ENCODE results near the gene SORCS2. TPM values are rescaled to one million over a fixed set of nuclear protein-coding genes. Genes with fewer than 3 reads are reported as not detected.

SORCS2 gene
- total RNA-seq, 4 donors from 2014 or later = 0.53 to 9.9 (median 0.90) TPM

DNA sequence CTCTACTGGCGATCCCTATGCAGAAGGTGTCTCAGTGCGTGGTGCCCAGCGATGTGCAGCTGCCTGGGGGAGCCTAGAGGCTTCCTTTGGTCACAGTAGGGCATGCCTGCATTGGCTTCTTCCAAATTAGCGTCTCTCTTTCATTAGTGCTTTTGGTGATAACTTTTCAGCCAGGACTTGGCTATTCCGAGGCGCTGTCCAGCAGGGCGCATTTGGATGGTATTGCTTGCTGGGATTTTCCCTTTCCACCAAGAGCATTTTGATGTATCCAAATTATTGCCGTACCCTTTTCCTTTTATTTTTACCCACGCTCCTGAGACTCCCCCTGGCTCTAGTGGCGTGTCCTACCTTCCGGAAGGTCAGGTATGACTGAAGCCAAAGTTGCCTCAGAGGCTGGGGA is 101.4 kb downstream of the SORCS2 start:
- TF ChIP-seq POLR2A (IDR thresholded peaks at IDR 0.05) = no peak
- TF ChIP-seq, protein P1, sequence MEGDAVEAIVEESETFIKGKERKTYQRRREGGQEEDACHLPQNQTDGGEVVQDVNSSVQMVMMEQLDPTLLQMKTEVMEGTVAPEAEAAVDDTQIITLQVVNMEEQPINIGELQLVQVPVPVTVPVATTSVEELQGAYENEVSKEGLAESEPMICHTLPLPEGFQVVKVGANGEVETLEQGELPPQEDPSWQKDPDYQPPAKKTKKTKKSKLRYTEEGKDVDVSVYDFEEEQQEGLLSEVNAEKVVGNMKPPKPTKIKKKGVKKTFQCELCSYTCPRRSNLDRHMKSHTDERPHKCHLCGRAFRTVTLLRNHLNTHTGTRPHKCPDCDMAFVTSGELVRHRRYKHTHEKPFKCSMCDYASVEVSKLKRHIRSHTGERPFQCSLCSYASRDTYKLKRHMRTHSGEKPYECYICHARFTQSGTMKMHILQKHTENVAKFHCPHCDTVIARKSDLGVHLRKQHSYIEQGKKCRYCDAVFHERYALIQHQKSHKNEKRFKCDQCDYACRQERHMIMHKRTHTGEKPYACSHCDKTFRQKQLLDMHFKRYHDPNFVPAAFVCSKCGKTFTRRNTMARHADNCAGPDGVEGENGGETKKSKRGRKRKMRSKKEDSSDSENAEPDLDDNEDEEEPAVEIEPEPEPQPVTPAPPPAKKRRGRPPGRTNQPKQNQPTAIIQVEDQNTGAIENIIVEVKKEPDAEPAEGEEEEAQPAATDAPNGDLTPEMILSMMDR (IDR thresholded peaks at IDR 0.05) = no peak
- Histone ChIP-seq H3K27me3 (no peaks in the 10 kb centered on the region), H3K4me3 (no peak overlapping the region), H3K36me3 (no peaks in the 10 kb centered on the region), H3K27ac (no peak overlapping the region), H3K4me1 (peaks cover 0 to 10% (median 0%) of the 10 kb centered on the region in 4 donors), H3K9me3 (peaks cover 0 to 6% (median 0%) of the 10 kb centered on the region in 4 donors)
- DNase-seq = no peak

DNA sequence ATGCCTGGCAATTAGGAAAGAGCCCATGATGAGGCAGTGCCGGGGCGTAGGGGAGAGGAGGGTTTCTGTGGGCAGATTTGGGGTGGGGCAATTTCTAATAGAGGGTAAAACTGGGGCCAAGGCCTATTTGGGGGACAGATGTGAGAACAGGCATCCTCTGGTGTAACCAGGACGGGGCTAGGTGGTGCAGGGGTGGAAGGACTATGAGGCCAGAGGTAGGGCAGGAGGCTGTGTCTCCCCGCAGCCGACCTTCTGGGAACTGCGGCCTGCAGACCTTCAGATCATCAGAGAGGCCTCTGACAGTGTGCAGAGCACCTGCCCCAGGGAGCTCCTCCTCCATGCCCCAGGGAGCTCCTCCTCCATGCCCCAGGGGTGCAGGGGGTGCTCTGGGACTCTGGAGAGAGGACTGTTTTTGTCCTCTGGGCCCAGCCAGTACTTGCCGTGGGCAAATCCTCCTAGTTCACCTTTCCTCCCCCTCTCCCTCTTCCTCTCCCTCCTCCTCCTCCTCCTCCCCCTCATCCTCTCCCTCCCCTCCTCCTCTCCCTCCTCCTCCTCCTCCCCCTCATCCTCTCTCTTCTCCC is 101.9 kb downstream of the SORCS2 start:
- H3K4me1 ChIP-seq = peaks cover 0 to 10% (median 0%) of the 10 kb centered on the region in 4 donors
- TF ChIP-seq POLR2A (IDR thresholded peaks at IDR 0.05) = no peak
- TF ChIP-seq, protein P1 (IDR thresholded peaks at IDR 0.05) = no peak
- H3K27ac ChIP-seq = no peak overlapping the region
- H3K36me3 ChIP-seq = no peaks in the 10 kb centered on the region
- no peaks in the 10 kb centered on the region for H3K27me3 ChIP-seq
- H3K4me3 ChIP-seq = no peak overlapping the region
- DNase-seq = no peak
- peaks cover 0 to 6% (median 0%) of the 10 kb centered on the region in 4 donors for H3K9me3 ChIP-seq

DNA sequence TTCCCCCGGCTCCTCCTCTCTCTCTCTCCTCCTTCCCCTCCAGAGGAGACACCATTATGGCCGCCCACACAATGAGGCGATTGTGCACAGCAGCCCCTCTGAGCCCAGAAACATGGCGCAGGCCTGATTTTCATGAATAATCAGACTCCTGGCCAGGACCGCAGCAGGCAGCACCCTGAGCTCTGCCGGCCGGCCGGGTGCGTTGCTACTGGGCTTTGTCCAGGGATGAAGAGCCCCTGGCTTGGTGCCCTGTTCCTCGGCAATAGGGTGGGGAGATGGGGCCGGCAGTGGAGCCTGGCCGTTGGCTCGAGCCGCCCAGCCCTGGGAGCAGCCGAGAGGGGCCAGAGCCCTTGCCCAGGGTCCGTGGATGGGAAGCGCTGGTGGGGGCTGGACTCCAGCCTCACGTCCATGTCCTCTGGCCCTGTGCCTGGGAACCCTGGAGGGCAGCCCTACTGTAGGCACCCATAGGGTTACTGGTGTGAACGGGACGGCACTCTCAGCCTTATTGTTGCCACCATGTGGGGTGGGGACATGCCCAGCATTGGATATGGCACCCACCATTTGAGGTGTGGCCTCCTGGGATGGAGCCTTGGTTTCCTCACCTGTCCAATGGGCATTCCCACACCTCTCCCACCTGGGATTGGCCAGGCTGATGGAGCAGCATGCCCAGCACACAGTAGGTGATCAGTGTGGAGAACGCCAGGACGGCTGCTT is 103.0 kb downstream of the SORCS2 start:
- H3K4me3 ChIP-seq = peak overlapping the region in 1 of 4 donors; percentile 2
- H3K27ac ChIP-seq = peak overlapping the region in 1 of 4 donors; percentile 22
- no peaks in the 10 kb centered on the region for H3K27me3 ChIP-seq
- DNase-seq = peak in 1 of 3 donors; percentile 49
- no peaks in the 10 kb centered on the region for H3K36me3 ChIP-seq
- peaks cover 0 to 10% (median 0%) of the 10 kb centered on the region in 4 donors for H3K4me1 ChIP-seq
- TF ChIP-seq, protein P1 (IDR thresholded peaks at IDR 0.05) = no peak
- peaks cover 0 to 6% (median 0%) of the 10 kb centered on the region in 4 donors for H3K9me3 ChIP-seq

DNA sequence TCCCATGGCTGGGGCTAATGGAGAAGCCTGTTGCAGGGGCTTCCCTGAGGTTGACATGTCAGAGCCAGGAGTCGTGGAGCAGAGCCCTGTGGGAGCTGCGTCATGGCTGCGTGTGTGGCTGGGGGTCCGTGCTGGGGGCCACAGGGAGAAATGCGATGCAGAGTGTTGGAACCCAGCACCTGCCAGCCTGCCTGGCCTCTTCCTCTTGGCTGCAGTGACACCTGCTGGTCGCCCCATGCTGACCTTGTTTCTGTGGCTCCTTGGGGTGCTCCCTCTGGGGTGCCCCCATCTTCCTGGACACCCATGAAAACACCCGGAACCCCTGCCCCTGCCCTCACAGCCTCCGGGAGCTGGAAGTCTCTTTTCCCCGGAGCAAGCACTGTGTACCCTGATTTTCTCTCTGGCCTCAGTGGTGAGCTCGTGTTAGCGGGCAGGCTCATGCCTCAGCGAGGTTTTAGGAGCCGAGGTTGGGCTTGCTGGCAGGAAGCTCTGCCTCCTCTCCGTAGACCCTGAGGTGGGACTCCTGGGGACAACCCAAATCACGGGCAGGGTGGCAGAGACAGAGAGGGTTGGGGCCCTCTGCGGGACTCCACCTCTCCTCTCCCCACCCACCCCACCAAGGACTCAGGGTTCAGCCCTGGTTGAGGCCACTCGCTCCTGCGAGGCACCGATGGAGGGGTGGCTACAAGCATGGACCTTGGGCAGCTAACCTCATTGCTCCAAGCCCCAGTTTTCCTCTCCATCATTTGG is 103.7 kb downstream of the SORCS2 start:
- no peak for DNase-seq
- peaks cover 0 to 6% (median 0%) of the 10 kb centered on the region in 4 donors for H3K9me3 ChIP-seq

DNA sequence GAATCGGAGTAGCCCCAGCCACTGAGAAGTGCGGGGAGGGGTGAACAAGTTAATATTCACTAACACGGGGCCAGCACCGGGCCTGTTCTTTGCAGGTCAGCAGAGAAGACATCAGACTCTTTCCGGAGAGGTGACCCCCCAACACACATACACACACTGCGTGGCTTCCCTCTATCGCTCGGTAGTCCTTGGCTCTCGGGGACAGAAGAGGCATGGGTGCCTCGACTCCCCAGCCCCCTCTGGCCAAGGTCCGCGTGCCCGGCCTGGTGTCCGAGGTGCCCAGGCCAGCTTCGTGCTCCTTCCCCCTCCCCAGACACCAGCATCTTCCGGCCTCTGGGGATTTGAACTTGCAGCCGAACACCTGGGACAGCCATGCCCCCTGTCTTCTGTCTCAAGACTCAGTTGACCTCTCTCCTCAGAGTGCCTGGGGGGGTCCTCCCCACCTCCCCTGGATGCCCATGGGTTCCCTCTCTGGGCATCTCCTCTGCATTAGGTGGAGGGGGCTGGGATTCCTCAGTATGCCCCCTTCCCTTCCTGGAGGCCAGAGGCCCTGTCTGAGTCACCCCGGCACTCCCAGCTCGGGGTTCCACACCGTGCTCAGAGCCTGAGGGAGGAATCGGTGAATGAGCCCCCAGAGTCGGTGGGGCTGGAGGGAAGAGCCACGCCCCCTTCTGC is 104.5 kb downstream of the SORCS2 start:
- Histone ChIP-seq H3K27ac (no peak overlapping the region), H3K4me3 (no peak overlapping the region), H3K36me3 (no peaks in the 10 kb centered on the region), H3K27me3 (no peaks in the 10 kb centered on the region), H3K9me3 (peaks cover 0 to 6% (median 0%) of the 10 kb centered on the region in 4 donors), H3K4me1 (peaks cover 0 to 4% (median 0%) of the 10 kb centered on the region in 4 donors)
- no peak for DNase-seq
- TF ChIP-seq, protein P1 (IDR thresholded peaks at IDR 0.05) = no peak
- TF ChIP-seq POLR2A (IDR thresholded peaks at IDR 0.05) = no peak

More for the DNA sequence above, 103.7 kb downstream of the SORCS2 start:
- TF ChIP-seq, protein P1 (IDR thresholded peaks at IDR 0.05) = peak in 4 of 6 experiments; percentile 19 to 34 (median 30)
- no peak for TF ChIP-seq POLR2A (IDR thresholded peaks at IDR 0.05)
- no peak overlapping the region for H3K27ac ChIP-seq
- H3K4me3 ChIP-seq = no peak overlapping the region
- H3K27me3 ChIP-seq = no peaks in the 10 kb centered on the region
- peaks cover 0 to 7% (median 0%) of the 10 kb centered on the region in 4 donors for H3K4me1 ChIP-seq
- no peaks in the 10 kb centered on the region for H3K36me3 ChIP-seq

All from Peyer's patch (tissue), 4 donors.